ENCODE data around the gene GTPBP3.

GTPBP3 gene

GRCh38 chr19:17309965-17310461, 27.3 kb upstream of the GTPBP3 start:
- DNase-seq = no peak

GRCh38 chr19:17311455-17312188, 25.7 kb upstream of the GTPBP3 start:
- no peak for DNase-seq

GRCh38 chr19:17312189-17313113, 24.9 kb upstream of the GTPBP3 start:
- no peak for DNase-seq

GRCh38 chr19:17314007-17314593, 23.3 kb upstream of the GTPBP3 start:
- DNase-seq = no peak

- no peak for DNase-seq
Measured at GRCh38 chr19:17318966-17319365, 18.4 kb upstream of the GTPBP3 start.

- DNase-seq = no peak
Measured at GRCh38 chr19:17319473-17320238, 17.7 kb upstream of the GTPBP3 start.

GRCh38 chr19:17320435-17320834, 16.9 kb upstream of the GTPBP3 start:
- no peak for DNase-seq

- no peak for DNase-seq
Measured at GRCh38 chr19:17321655-17322489, 15.5 kb upstream of the GTPBP3 start.

GRCh38 chr19:17322854-17323253, 14.5 kb upstream of the GTPBP3 start:
- no peak for DNase-seq

- no peak for DNase-seq
Measured at GRCh38 chr19:17323300-17323963, 13.9 kb upstream of the GTPBP3 start.

GRCh38 chr19:17323964-17324332, 13.4 kb upstream of the GTPBP3 start:
- no peak for DNase-seq

GRCh38 chr19:17324357-17325114, 12.8 kb upstream of the GTPBP3 start:
- no peak for DNase-seq

GRCh38 chr19:17325133-17325532, 12.2 kb upstream of the GTPBP3 start:
- DNase-seq = no peak

- no peak for DNase-seq
Measured at GRCh38 chr19:17325881-17326594, 11.3 kb upstream of the GTPBP3 start.

GRCh38 chr19:17326595-17326966, 10.8 kb upstream of the GTPBP3 start:
- DNase-seq = no peak

GRCh38 chr19:17327068-17327653, 10.2 kb upstream of the GTPBP3 start:
- DNase-seq = no peak

GRCh38 chr19:17327654-17328516, 9.5 kb upstream of the GTPBP3 start:
- no peak for DNase-seq

All from KG1 (cell line).